ENCODE results near the gene SRP9. TPM values are rescaled to one million over a fixed set of nuclear protein-coding genes. Genes with fewer than 3 reads are reported as not detected.

Gene SRP9
- polyA plus RNA-seq, 1 donor (not counting 4 experiments of a cell fraction or from before 2014, with no cell fraction given), result 441 TPM

DNA sequence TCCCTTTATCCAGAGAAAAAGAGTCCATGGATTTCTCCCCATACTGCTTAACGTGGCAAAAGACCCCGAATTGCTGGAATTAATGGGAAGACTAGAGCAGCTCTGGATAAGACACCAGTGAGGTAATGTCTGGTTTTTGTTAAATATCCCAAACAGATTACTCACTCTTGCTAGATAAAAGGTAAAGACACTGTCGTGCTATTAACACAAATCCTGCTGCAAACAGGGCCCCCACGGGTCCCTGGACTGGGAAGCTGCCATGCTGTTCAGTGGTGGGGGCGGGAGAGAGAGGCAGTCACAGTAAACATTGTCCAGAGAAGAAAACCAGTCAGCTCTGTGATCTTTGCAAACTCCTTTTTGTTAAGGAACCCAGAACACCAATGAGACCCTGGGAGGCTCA, 15.2 kb upstream of the SRP9 start:
- DNase-seq (ENCODE audit: low read depth, low spot score) (no peak), FAIRE-seq (no peak)
- H3K9ac ChIP-seq (ENCODE audit: control insufficient read depth, extremely low read depth, insufficient read depth, low read length), result no peak overlapping the region
- dilution Hi-C loops (cut with MboI; ENCODE audit: extremely low pct_ligation_motif_present, low sequenced_read_pairs), result no loop called here
- no peaks in the 10 kb centered on the region for H3K9me1 ChIP-seq (ENCODE audit: control insufficient read depth, extremely low read depth, insufficient read depth, low read length)
- H3K4me2 ChIP-seq (ENCODE audit: control insufficient read depth, extremely low read depth, insufficient read depth, low read depth, low read length), result no peak overlapping the region
- peaks cover 15% of the 10 kb centered on the region for H3K4me1 ChIP-seq (ENCODE audit: control insufficient read depth, extremely low read depth, insufficient read depth, low read length)
- H2AFZ ChIP-seq (ENCODE audit: control insufficient read depth, low read length), result no peak overlapping the region
- no peaks in the 10 kb centered on the region for H3K9me3 ChIP-seq (ENCODE audit: control insufficient read depth, low read depth, low read length)
- no peaks in the 10 kb centered on the region for H3K36me3 ChIP-seq (ENCODE audit: control insufficient read depth in 2 of 2, extremely low read depth in 1 of 2, insufficient read depth in 2 of 2, low read length in 2 of 2)
- TF ChIP-seq EZH2 (IDR thresholded peaks at IDR 0.05; ENCODE audit: low read length), result no peak
- TF ChIP-seq, protein P1, sequence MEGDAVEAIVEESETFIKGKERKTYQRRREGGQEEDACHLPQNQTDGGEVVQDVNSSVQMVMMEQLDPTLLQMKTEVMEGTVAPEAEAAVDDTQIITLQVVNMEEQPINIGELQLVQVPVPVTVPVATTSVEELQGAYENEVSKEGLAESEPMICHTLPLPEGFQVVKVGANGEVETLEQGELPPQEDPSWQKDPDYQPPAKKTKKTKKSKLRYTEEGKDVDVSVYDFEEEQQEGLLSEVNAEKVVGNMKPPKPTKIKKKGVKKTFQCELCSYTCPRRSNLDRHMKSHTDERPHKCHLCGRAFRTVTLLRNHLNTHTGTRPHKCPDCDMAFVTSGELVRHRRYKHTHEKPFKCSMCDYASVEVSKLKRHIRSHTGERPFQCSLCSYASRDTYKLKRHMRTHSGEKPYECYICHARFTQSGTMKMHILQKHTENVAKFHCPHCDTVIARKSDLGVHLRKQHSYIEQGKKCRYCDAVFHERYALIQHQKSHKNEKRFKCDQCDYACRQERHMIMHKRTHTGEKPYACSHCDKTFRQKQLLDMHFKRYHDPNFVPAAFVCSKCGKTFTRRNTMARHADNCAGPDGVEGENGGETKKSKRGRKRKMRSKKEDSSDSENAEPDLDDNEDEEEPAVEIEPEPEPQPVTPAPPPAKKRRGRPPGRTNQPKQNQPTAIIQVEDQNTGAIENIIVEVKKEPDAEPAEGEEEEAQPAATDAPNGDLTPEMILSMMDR (optimal IDR thresholded peaks at IDR 0.05 in 1 of 3, IDR thresholded peaks at IDR 0.05 in 1 of 3, conservative IDR thresholded peaks at IDR 0.05 in 1 of 3; ENCODE audit: extremely low read depth in 1 of 3, insufficient read depth in 2 of 3, low read length in 3 of 3), result no peak
- H3K79me2 ChIP-seq (ENCODE audit: control insufficient read depth, insufficient read depth, low read length), result no peaks in the 10 kb centered on the region
- no peaks in the 10 kb centered on the region for H4K20me1 ChIP-seq (ENCODE audit: control insufficient read depth, extremely low read depth, insufficient read depth, low read length)
- no peak overlapping the region for H3K4me3 ChIP-seq (ENCODE audit: control insufficient read depth in 2 of 3, extremely low read depth in 1 of 3, insufficient read depth in 2 of 3, low read depth in 1 of 3, low read length in 3 of 3)
- H3K27me3 ChIP-seq (ENCODE audit: control insufficient read depth, extremely low read depth, insufficient read depth, low read length), result no peaks in the 10 kb centered on the region
- no peak overlapping the region for H3K27ac ChIP-seq (ENCODE audit: control insufficient read depth, insufficient read depth, low read length)

DNA sequence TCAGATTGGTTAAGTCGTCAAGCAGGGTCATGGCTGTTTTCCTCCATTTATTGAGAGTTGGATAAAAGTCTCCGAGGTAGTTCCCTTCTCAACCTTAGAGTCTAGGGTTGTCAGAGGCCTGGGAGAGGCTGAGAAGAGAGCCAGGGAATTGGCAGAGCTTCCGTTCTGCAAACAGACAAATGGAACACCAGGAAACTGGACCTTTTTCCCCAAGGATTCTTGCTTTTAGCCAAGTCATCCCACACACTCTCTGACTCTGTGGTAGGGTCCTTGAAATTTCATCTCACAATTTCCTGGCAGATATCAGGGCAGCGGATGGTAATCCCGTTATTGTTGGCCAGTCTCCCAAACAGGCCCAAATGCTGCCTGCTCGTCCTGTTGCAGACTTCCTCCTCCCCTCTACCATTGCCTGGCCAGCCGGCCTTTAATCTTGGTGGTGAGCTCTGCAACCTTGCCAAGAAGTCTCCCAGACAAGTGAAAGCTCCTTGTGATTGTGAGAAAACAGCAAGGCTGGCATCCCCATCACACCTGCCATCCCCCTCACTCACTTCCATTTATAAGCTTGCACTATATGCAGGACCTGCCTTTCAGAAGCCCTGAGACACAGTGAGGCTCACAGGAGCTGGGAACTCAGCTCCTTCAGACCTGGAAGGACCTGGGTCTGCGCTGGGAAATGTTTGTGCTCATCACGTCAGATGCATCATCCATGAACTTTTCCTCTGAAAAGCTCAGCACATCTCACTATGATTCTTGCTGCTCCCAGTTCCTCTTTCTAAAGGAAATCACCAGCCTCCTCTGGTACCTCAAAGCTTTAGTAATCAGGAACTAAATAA, 13.7 kb upstream of the SRP9 start:
- TF ChIP-seq, protein P1 (optimal IDR thresholded peaks at IDR 0.05 in 1 of 3, IDR thresholded peaks at IDR 0.05 in 1 of 3, conservative IDR thresholded peaks at IDR 0.05 in 1 of 3; ENCODE audit: extremely low read depth in 1 of 3, insufficient read depth in 2 of 3, low read length in 3 of 3), result no peak
- no peak for TF ChIP-seq EZH2 (IDR thresholded peaks at IDR 0.05; ENCODE audit: low read length)
- no peak overlapping the region for H3K27ac ChIP-seq (ENCODE audit: control insufficient read depth, insufficient read depth, low read length)

More for the DNA sequence above, 13.7 kb upstream of the SRP9 start:
- dilution Hi-C loops (cut with MboI; ENCODE audit: extremely low pct_ligation_motif_present, low sequenced_read_pairs), result no loop called here
- no peaks in the 10 kb centered on the region for H3K36me3 ChIP-seq (ENCODE audit: control insufficient read depth in 2 of 2, extremely low read depth in 1 of 2, insufficient read depth in 2 of 2, low read length in 2 of 2)
- no peak overlapping the region for H3K9ac ChIP-seq (ENCODE audit: control insufficient read depth, extremely low read depth, insufficient read depth, low read length)
- no peak overlapping the region for H3K4me3 ChIP-seq (ENCODE audit: control insufficient read depth in 2 of 3, extremely low read depth in 1 of 3, insufficient read depth in 2 of 3, low read depth in 1 of 3, low read length in 3 of 3)
- DNase-seq (ENCODE audit: low read depth, low spot score) (no peak), FAIRE-seq (no peak)
- H3K27me3 ChIP-seq (ENCODE audit: control insufficient read depth, extremely low read depth, insufficient read depth, low read length), result no peaks in the 10 kb centered on the region
- H3K4me2 ChIP-seq (ENCODE audit: control insufficient read depth, extremely low read depth, insufficient read depth, low read depth, low read length), result no peak overlapping the region
- H3K9me1 ChIP-seq (ENCODE audit: control insufficient read depth, extremely low read depth, insufficient read depth, low read length), result no peaks in the 10 kb centered on the region
- H4K20me1 ChIP-seq (ENCODE audit: control insufficient read depth, extremely low read depth, insufficient read depth, low read length), result no peaks in the 10 kb centered on the region
- H3K4me1 ChIP-seq (ENCODE audit: control insufficient read depth, extremely low read depth, insufficient read depth, low read length), result peaks cover 28% of the 10 kb centered on the region
- no peak overlapping the region for H2AFZ ChIP-seq (ENCODE audit: control insufficient read depth, low read length)
- no peaks in the 10 kb centered on the region for H3K79me2 ChIP-seq (ENCODE audit: control insufficient read depth, insufficient read depth, low read length)
- no peaks in the 10 kb centered on the region for H3K9me3 ChIP-seq (ENCODE audit: control insufficient read depth, low read depth, low read length)
